Choroid plexus epithelial cell (primary cell): ENCODE data around the gene RNMT.
A peak's percentile ranks its signal among the peaks of the same experiment; 100 is the strongest.

Experiments used
- DNase-seq: peaks from one replicate; pipeline ENCODE4 v3.0.0-alpha.2; 2010; ENCODE audit warnings: low read depth
- H3K4me3 ChIP-seq: 2 replicates; pipeline ENCODE4 v1.5.1; 2011; ENCODE audit warnings: low read depth, mild to moderate bottlenecking, control low read depth, low read length, moderate library complexity
- CTCF ChIP-seq: conservative IDR thresholded peaks from 2 replicates; pipeline ENCODE4 v1.5.1; 2011; ENCODE audit warnings: low read depth, mild to moderate bottlenecking, control low read depth, inconsistent platforms, low read length, moderate library complexity

The RNMT gene

GRCh38 chr18:13762690-13763439 is 36.4 kb downstream of the RNMT start:
- no peak for DNase-seq
- H3K4me3 ChIP-seq: no peak overlapping the region
- no peak for TF ChIP-seq CTCF

GRCh38 chr18:13775058-13775457 is 48.6 kb downstream of the RNMT start:
- no peak overlapping the region for H3K4me3 ChIP-seq
- no peak for TF ChIP-seq CTCF
- DNase-seq: no peak

GRCh38 chr18:13791181-13791580 is 64.7 kb downstream of the RNMT start:
- H3K4me3 ChIP-seq: no peak overlapping the region
- TF ChIP-seq CTCF: no peak
- no peak for DNase-seq

GRCh38 chr18:13793819-13794218 is 67.3 kb downstream of the RNMT start:
- no peak for TF ChIP-seq CTCF
- H3K4me3 ChIP-seq: no peak overlapping the region
- DNase-seq: no peak

GRCh38 chr18:13796515-13796914 is 70.0 kb downstream of the RNMT start:
- DNase-seq: no peak
- H3K4me3 ChIP-seq: no peak overlapping the region
- no peak for TF ChIP-seq CTCF

GRCh38 chr18:13797157-13797611 is 70.7 kb downstream of the RNMT start:
- no peak for TF ChIP-seq CTCF
- H3K4me3 ChIP-seq: no peak overlapping the region
- peak; percentile 36 for DNase-seq

GRCh38 chr18:13799396-13799795 is 72.9 kb downstream of the RNMT start:
- no peak for TF ChIP-seq CTCF
- DNase-seq: no peak
- no peak overlapping the region for H3K4me3 ChIP-seq
